ENCODE data around the gene MAOB.

The MAOB gene

GRCh38 chrX:43836435-43837184, 45.6 kb downstream of the MAOB start:
- Mint-ChIP-seq H3K27me3 (ENCODE audit: low read depth) (no peaks in the 10 kb centered on the region), H3K9me3 (peaks cover 3% of the 10 kb centered on the region), H3K36me3 (ENCODE audit: low read depth) (no peaks in the 10 kb centered on the region), H3K27ac (no peak overlapping the region), H3K4me1 (no peaks in the 10 kb centered on the region), H3K4me3 (no peak overlapping the region)
- TF ChIP-seq CTCF (IDR thresholded peaks at IDR 0.05; ENCODE audit: unreplicated experiment in 3 of 3): peak; percentile 51 to 77 (median 69)

DNA sequence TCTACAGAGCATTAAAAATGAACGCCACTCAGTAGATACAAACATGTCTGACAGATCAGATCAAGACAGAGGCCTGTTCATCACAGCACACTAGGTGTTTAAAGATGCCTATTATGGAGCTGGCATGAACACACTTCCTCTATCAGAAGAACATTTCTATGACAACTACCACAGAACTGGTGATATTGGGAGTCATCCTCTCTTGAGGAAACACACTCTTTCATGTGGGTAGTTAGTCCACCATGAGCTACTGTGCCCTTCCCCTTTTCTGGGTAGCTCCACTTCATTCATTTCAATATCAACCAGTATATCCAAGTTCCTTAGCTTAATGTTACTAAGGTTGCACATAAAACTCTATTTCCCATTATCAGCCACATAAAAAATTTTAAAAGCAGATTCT, 46.7 kb downstream of the MAOB start:
- Mint-ChIP-seq H3K27ac (no peak overlapping the region), H3K27me3 (ENCODE audit: low read depth) (no peaks in the 10 kb centered on the region), H3K9me3 (no peaks in the 10 kb centered on the region), H3K36me3 (ENCODE audit: low read depth) (no peaks in the 10 kb centered on the region), H3K4me3 (no peak overlapping the region), H3K4me1 (no peaks in the 10 kb centered on the region)
- TF ChIP-seq CTCF (IDR thresholded peaks at IDR 0.05; ENCODE audit: unreplicated experiment in 3 of 3): no peak

DNA sequence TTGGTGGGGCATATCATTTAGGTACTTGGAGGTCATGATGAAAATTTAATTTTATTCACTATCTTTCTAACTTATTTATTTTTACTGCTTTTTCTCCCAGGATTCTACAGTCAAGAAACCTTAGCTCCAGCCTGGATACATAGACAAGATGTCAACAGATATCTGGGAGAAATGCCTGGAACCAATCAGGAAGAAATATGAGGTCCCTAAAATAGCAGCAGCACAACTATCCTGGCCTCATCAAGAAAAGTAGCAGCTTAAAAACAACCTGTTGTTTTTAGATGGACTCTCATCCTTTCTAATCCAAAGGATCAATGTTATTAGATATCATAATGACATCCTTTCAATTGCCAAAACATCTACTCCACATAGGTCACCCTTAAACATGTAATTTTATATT, 54.5 kb downstream of the MAOB start:
- H3K36me3 Mint-ChIP-seq (ENCODE audit: low read depth): no peaks in the 10 kb centered on the region
- no peak overlapping the region for H3K4me3 Mint-ChIP-seq
- H3K27ac Mint-ChIP-seq: peak overlapping the region in 2 of 3 experiments; percentile 17 to 66
- peaks cover 9% of the 10 kb centered on the region for H3K4me1 Mint-ChIP-seq
- no peak for TF ChIP-seq CTCF (IDR thresholded peaks at IDR 0.05; ENCODE audit: unreplicated experiment in 3 of 3)
- no peaks in the 10 kb centered on the region for H3K27me3 Mint-ChIP-seq (ENCODE audit: low read depth)
- H3K9me3 Mint-ChIP-seq: no peaks in the 10 kb centered on the region

GRCh38 chrX:43822014-43822413, 60.2 kb downstream of the MAOB start:
- H3K4me3 Mint-ChIP-seq: no peak overlapping the region
- H3K4me1 Mint-ChIP-seq: peaks cover 5% of the 10 kb centered on the region
- peak overlapping the region in 1 of 3 experiments; percentile 22 for H3K27ac Mint-ChIP-seq
- H3K36me3 Mint-ChIP-seq (ENCODE audit: low read depth): no peaks in the 10 kb centered on the region
- peaks cover 2% of the 10 kb centered on the region for H3K9me3 Mint-ChIP-seq
- no peak for TF ChIP-seq CTCF (IDR thresholded peaks at IDR 0.05; ENCODE audit: unreplicated experiment in 3 of 3)
- no peaks in the 10 kb centered on the region for H3K27me3 Mint-ChIP-seq (ENCODE audit: low read depth)

- TF ChIP-seq CTCF (IDR thresholded peaks at IDR 0.05; ENCODE audit: unreplicated experiment in 3 of 3): no peak
- H3K4me3 Mint-ChIP-seq: no peak overlapping the region
- H3K27me3 Mint-ChIP-seq (ENCODE audit: low read depth): no peaks in the 10 kb centered on the region
These were observed 64.8 kb downstream of the MAOB start for GRCh38 chrX:43817444-43817843.

GRCh38 chrX:43815209-43815608, 67.0 kb downstream of the MAOB start:
- Mint-ChIP-seq H3K4me3 (no peak overlapping the region), H3K9me3 (peaks cover 7% of the 10 kb centered on the region), H3K27me3 (ENCODE audit: low read depth) (no peaks in the 10 kb centered on the region), H3K27ac (no peak overlapping the region), H3K4me1 (no peaks in the 10 kb centered on the region), H3K36me3 (ENCODE audit: low read depth) (no peaks in the 10 kb centered on the region)
- no peak for TF ChIP-seq CTCF (IDR thresholded peaks at IDR 0.05; ENCODE audit: unreplicated experiment in 3 of 3)

More at GRCh38 chrX:43817444-43817843, 64.8 kb downstream of the MAOB start:
- Mint-ChIP-seq H3K36me3 (ENCODE audit: low read depth) (no peaks in the 10 kb centered on the region), H3K4me1 (peaks cover 5% of the 10 kb centered on the region), H3K9me3 (peaks cover 7% of the 10 kb centered on the region), H3K27ac (no peak overlapping the region)

Data from nephron (organoid).